Stimulated activated CD8-positive, alpha-beta memory T cell treated with anti-CD3 and anti-CD28 coated beads, Interleukin-7, amount 100 ng/mL, for 24 hours (primary cell): Measurements from ENCODE around the gene ZNF581.

Source experiments
- DNase-seq: peaks from one replicate; pipeline ENCODE4 v3.0.0-alpha.2; 2020; ENCODE audit warnings: low read depth

The ZNF581 gene

GRCh38 chr19:55694656-55695491 is 51.4 kb downstream of the ZNF581 start:
- DNase-seq, result no peak
